ENCODE measurements around the gene ZNF469. TPM values are rescaled to one million over a fixed set of nuclear protein-coding genes. Genes with fewer than 3 reads are reported as not detected.

ZNF469 gene
- total RNA-seq, 1 experiment from 2014 or later: 3.2 TPM

GRCh38 chr16:88390265-88390664 is 7.5 kb downstream of the ZNF469 start:
- peaks cover 14% of the 10 kb centered on the region for H3K27me3 Mint-ChIP-seq (ENCODE audit: low read depth)

DNA sequence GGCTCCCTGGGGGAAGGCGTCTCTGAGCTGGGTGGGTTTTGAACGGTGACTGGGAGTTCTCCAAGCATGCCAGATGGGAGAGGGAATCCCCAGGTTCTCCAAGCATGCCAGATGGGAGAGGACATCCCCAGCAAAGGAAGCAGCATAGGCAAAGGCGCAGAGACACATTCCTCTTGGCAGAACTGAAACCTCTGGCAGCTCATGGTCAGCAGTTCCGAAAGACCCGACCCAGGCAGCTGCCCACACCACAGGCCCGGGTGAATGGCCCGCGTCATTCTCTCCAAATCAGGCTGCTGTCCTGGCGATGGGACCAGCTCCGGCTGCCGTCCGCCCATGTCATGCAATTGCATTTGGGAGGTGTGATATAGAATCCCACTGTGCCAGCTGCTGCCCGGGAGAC is 8.0 kb downstream of the ZNF469 start:
- H3K27ac Mint-ChIP-seq: no peak overlapping the region
- no peak overlapping the region for H3K4me3 Mint-ChIP-seq
- CTCF ChIA-PET: interaction anchor here (3.6 kb wide), 1 partner anchor 47 kb away, joined by 11 read pairs; no protein-coding TSS in a partner anchor
- POLR2A ChIA-PET: no interaction called here
- ATAC-seq (no peak), DNase-seq (ENCODE audit: low spot score) (no peak)
- no peaks in the 10 kb centered on the region for H3K9me3 Mint-ChIP-seq
- TF ChIP-seq ZNF416 (CRISPR knock-in tag; IDR thresholded peaks at IDR 0.05) (no peak), NFE2L1 (CRISPR knock-in tag; IDR thresholded peaks at IDR 0.05) (no peak), SMAD3 (CRISPR knock-in tag; IDR thresholded peaks at IDR 0.05; ENCODE audit: borderline replicate concordance) (no peak)
- no peaks in the 10 kb centered on the region for H3K36me3 Mint-ChIP-seq
- H3K4me1 Mint-ChIP-seq: no peaks in the 10 kb centered on the region
- H3K27me3 Mint-ChIP-seq (ENCODE audit: low read depth): peaks cover 9% of the 10 kb centered on the region

More at GRCh38 chr16:88390265-88390664, 7.5 kb downstream of the ZNF469 start:
- H3K4me1 Mint-ChIP-seq: no peaks in the 10 kb centered on the region
- no peaks in the 10 kb centered on the region for H3K36me3 Mint-ChIP-seq
- no peak overlapping the region for H3K4me3 Mint-ChIP-seq
- no peak for TF ChIP-seq FOXJ3 (CRISPR knock-in tag; IDR thresholded peaks at IDR 0.05; ENCODE audit: borderline replicate concordance)
- TF ChIP-seq NR2C2 (CRISPR knock-in tag; IDR thresholded peaks at IDR 0.05): no peak
- no peak for TF ChIP-seq TP53 (CRISPR knock-in tag; IDR thresholded peaks at IDR 0.05)
- TF ChIP-seq ZNF263 (CRISPR knock-in tag; IDR thresholded peaks at IDR 0.05; ENCODE audit: low read depth): no peak
- TF ChIP-seq RELA (CRISPR knock-in tag; IDR thresholded peaks at IDR 0.05; ENCODE audit: borderline replicate concordance): no peak
- TF ChIP-seq MXD4 (CRISPR knock-in tag; IDR thresholded peaks at IDR 0.05; ENCODE audit: borderline replicate concordance): no peak
- TF ChIP-seq ATF2 (CRISPR knock-in tag; IDR thresholded peaks at IDR 0.05; ENCODE audit: borderline replicate concordance, low read depth): no peak
- TF ChIP-seq, protein P1, sequence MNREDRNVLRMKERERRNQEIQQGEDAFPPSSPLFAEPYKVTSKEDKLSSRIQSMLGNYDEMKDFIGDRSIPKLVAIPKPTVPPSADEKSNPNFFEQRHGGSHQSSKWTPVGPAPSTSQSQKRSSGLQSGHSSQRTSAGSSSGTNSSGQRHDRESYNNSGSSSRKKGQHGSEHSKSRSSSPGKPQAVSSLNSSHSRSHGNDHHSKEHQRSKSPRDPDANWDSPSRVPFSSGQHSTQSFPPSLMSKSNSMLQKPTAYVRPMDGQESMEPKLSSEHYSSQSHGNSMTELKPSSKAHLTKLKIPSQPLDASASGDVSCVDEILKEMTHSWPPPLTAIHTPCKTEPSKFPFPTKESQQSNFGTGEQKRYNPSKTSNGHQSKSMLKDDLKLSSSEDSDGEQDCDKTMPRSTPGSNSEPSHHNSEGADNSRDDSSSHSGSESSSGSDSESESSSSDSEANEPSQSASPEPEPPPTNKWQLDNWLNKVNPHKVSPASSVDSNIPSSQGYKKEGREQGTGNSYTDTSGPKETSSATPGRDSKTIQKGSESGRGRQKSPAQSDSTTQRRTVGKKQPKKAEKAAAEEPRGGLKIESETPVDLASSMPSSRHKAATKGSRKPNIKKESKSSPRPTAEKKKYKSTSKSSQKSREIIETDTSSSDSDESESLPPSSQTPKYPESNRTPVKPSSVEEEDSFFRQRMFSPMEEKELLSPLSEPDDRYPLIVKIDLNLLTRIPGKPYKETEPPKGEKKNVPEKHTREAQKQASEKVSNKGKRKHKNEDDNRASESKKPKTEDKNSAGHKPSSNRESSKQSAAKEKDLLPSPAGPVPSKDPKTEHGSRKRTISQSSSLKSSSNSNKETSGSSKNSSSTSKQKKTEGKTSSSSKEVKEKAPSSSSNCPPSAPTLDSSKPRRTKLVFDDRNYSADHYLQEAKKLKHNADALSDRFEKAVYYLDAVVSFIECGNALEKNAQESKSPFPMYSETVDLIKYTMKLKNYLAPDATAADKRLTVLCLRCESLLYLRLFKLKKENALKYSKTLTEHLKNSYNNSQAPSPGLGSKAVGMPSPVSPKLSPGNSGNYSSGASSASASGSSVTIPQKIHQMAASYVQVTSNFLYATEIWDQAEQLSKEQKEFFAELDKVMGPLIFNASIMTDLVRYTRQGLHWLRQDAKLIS (CRISPR knock-in tag; IDR thresholded peaks at IDR 0.05; ENCODE audit: borderline replicate concordance): no peak
- TF ChIP-seq PRRX2 (CRISPR knock-in tag; IDR thresholded peaks at IDR 0.05): no peak
- TF ChIP-seq ETV6 (CRISPR knock-in tag; IDR thresholded peaks at IDR 0.05): no peak
- no peak for TF ChIP-seq ZNF416 (CRISPR knock-in tag; IDR thresholded peaks at IDR 0.05)
- no peak for TF ChIP-seq ATF6 (CRISPR knock-in tag; IDR thresholded peaks at IDR 0.05)
- ATAC-seq: no peak
- no peaks in the 10 kb centered on the region for H3K9me3 Mint-ChIP-seq
- DNase-seq (ENCODE audit: low spot score): no peak
- no peak overlapping the region for H3K27ac Mint-ChIP-seq
- CTCF ChIA-PET: interaction anchor here (3.6 kb wide), 1 partner anchor 47 kb away, joined by 11 read pairs; no protein-coding TSS in a partner anchor
- POLR2A ChIA-PET: no interaction called here

DNA sequence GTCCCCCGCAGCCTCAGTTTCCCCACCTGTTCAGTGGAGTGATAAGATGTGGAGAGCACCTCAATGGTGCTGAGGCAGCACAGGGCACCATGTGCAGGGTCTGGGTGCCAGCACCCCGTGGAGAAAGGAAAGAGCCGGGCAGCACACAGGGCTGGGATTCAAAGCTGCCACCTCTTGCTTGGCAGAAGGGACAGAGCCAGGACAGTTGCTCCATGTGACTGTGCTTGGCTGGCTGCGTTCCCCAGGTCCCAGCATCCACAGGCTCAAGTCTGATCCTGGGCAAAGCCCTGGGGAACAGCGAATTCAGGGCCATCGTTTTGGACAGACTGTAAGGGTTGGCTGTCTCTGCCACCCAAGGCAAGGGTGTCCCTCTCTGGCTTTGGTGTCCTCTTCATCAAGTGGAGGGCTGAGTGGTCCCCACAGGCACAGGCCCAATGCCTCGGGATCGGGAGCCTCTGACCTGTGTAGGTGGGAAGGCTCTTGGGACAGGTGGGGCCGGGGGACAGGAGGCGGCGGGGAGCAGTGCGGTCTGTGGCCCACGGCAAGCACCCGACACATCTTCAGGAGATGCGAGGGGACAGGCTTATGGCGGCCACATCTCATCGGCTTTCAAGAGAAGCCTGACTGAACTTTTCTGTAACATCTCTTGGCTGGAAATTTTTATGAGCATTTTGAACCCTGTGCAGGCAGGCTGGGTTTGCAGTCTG is 8.5 kb downstream of the ZNF469 start:
- POLR2A ChIA-PET: no interaction called here
- no peaks in the 10 kb centered on the region for H3K9me3 Mint-ChIP-seq
- no peak overlapping the region for H3K27ac Mint-ChIP-seq
- H3K4me1 Mint-ChIP-seq: no peaks in the 10 kb centered on the region
- H3K27me3 Mint-ChIP-seq (ENCODE audit: low read depth): peaks cover 5% of the 10 kb centered on the region
- DNase-seq (ENCODE audit: low spot score) (no peak), ATAC-seq (no peak)
- no peak overlapping the region for H3K4me3 Mint-ChIP-seq
- no peaks in the 10 kb centered on the region for H3K36me3 Mint-ChIP-seq
- CTCF ChIA-PET: interaction anchor here (3.6 kb wide), 1 partner anchor 46 kb away, joined by 11 read pairs; no protein-coding TSS in a partner anchor
- TF ChIP-seq, protein P2, sequence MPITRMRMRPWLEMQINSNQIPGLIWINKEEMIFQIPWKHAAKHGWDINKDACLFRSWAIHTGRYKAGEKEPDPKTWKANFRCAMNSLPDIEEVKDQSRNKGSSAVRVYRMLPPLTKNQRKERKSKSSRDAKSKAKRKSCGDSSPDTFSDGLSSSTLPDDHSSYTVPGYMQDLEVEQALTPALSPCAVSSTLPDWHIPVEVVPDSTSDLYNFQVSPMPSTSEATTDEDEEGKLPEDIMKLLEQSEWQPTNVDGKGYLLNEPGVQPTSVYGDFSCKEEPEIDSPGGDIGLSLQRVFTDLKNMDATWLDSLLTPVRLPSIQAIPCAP (CRISPR knock-in tag; IDR thresholded peaks at IDR 0.05): no peak
- TF ChIP-seq AR (CRISPR knock-in tag; IDR thresholded peaks at IDR 0.05): no peak
- no peak for TF ChIP-seq NFE2L1 (CRISPR knock-in tag; IDR thresholded peaks at IDR 0.05)
- no peak for TF ChIP-seq ERG (CRISPR knock-in tag; IDR thresholded peaks at IDR 0.05)
- TF ChIP-seq ZNF219 (CRISPR knock-in tag; IDR thresholded peaks at IDR 0.05; ENCODE audit: borderline replicate concordance): no peak
- no peak for TF ChIP-seq TP53 (CRISPR knock-in tag; IDR thresholded peaks at IDR 0.05)
- no peak for TF ChIP-seq CREB1 (CRISPR knock-in tag; IDR thresholded peaks at IDR 0.05)

All from WTC11 (cell line).